GDM1 (cell line): ENCODE results near the gene IL18R1.

Source experiments
- DNase-seq: peaks from one replicate; lab custom pipeline; 2025; lab: John Stamatoyannopoulos, UW

Gene IL18R1

GRCh38 chr2:102344397-102344796, 11.2 kb upstream of the IL18R1 start:
- DNase-seq, result no peak

- DNase-seq, result no peak
Measured at GRCh38 chr2:102345329-102345920, 10.2 kb upstream of the IL18R1 start.

GRCh38 chr2:102346381-102347130, 9.0 kb upstream of the IL18R1 start:
- DNase-seq, result no peak

- DNase-seq, result no peak
Measured at GRCh38 chr2:102350137-102350793, 5.3 kb upstream of the IL18R1 start.

GRCh38 chr2:102356381-102356712, 751 bp downstream of the IL18R1 start:
- DNase-seq, result no peak

- DNase-seq, result no peak
Measured at GRCh38 chr2:102356741-102357140, 1.1 kb downstream of the IL18R1 start.

- DNase-seq, result no peak
Measured at GRCh38 chr2:102357937-102358336, 2.3 kb downstream of the IL18R1 start.

GRCh38 chr2:102358496-102358895, 2.9 kb downstream of the IL18R1 start:
- DNase-seq, result no peak

- no peak for DNase-seq
Measured at GRCh38 chr2:102359527-102359926, 3.9 kb downstream of the IL18R1 start.

GRCh38 chr2:102361632-102362241, 6.1 kb downstream of the IL18R1 start:
- no peak for DNase-seq

GRCh38 chr2:102365763-102366162, 10.2 kb downstream of the IL18R1 start:
- DNase-seq, result no peak

- no peak for DNase-seq
Measured at GRCh38 chr2:102366406-102367112, 11.0 kb downstream of the IL18R1 start.

GRCh38 chr2:102367331-102367971, 11.9 kb downstream of the IL18R1 start:
- no peak for DNase-seq

GRCh38 chr2:102368461-102369109, 13.0 kb downstream of the IL18R1 start:
- DNase-seq, result no peak

GRCh38 chr2:102369866-102370265, 14.3 kb downstream of the IL18R1 start:
- DNase-seq, result no peak

GRCh38 chr2:102376052-102376591, 20.5 kb downstream of the IL18R1 start:
- DNase-seq, result no peak

GRCh38 chr2:102383722-102384121, 28.1 kb downstream of the IL18R1 start:
- DNase-seq, result no peak

- no peak for DNase-seq
Measured at GRCh38 chr2:102385522-102385921, 29.9 kb downstream of the IL18R1 start.

- no peak for DNase-seq
Measured at GRCh38 chr2:102386004-102386403, 30.4 kb downstream of the IL18R1 start.

- DNase-seq, result no peak
Measured at GRCh38 chr2:102386867-102387541, 31.4 kb downstream of the IL18R1 start.
